Endothelial cell of umbilical vein (primary cell): Measurements from ENCODE around the gene CTSW. TPM values are rescaled to one million over a fixed set of nuclear protein-coding genes. Genes with fewer than 3 reads are reported as not detected.

Experiments
- BruUV-seq: library from RNA; stranded (reverse); fragments of 400-500 nt; replicated peaks from 2 replicates; lab custom pipeline; 2021; lab: Mats Ljungman, UMichigan
- CTCF ChIA-PET: fragments of 300-600, 350-600 bp; sonication (Branson Sonifier 250); formaldehyde crosslinking; loops from one replicate; lab custom pipeline; 2021; ENCODE audit warnings: antibody characterized with exemption, inconsistent platforms; lab: Charles Lee
- POLR2A ChIA-PET: fragments of 300-600, 350-600 bp; sonication (Branson Sonifier 250); formaldehyde crosslinking; loops from one replicate; lab custom pipeline; 2021; ENCODE audit warnings: antibody characterized with exemption, inconsistent platforms; lab: Charles Lee
- DNase-seq: peaks from one replicate; pipeline ENCODE4 v3.0.0-alpha.2; 2011; ENCODE audit warnings: low read depth, low spot score
- FAIRE-seq: peaks from 2 replicates; lab custom pipeline; 2011; peaks lifted over from hg19 to GRCh38; lab: Jason Lieb, UNC
- H2AFZ ChIP-seq: 2 replicates; pipeline ENCODE4 v1.6.0; 2012; ENCODE audit warnings: low read depth, low read length, control low read depth, inconsistent platforms
- H3K27ac ChIP-seq: 2 replicates; pipeline ENCODE4 v1.5.1; 2011; ENCODE audit warnings: low read depth, mild to moderate bottlenecking, control low read depth, low read length, moderate library complexity; ENCODE audit not compliant: insufficient read depth
- H3K27me3 ChIP-seq, 2 experiments: 2 replicates each; pipeline versions ENCODE4 v1.6.0 to v1.6.1; 2011; ENCODE audit warnings: low read length in 2 of 2, mixed read lengths in 1 of 2; ENCODE audit not compliant: control insufficient read depth in 2 of 2, insufficient read depth in 2 of 2
- H3K36me3 ChIP-seq, 2 experiments: 2 replicates in 1 of 2; 3 replicates in 1 of 2; pipeline ENCODE4 v1.5.1; 2011; ENCODE audit warnings: low read length in 2 of 2, mild to moderate bottlenecking in 1 of 2, moderate library complexity in 1 of 2; ENCODE audit not compliant: control insufficient read depth in 2 of 2, insufficient read depth in 2 of 2; ENCODE audit errors: extremely low read depth in 1 of 2
- H3K4me1 ChIP-seq: 3 replicates; pipeline ENCODE4 v1.5.1; 2011; ENCODE audit warnings: mild to moderate bottlenecking, low read length; ENCODE audit not compliant: control insufficient read depth, insufficient read depth; ENCODE audit errors: extremely low read depth
- H3K4me2 ChIP-seq: 2 replicates; pipeline ENCODE4 v1.6.1; 2011; ENCODE audit warnings: low read length, control low read depth, mixed read lengths; ENCODE audit not compliant: insufficient read depth
- H3K4me3 ChIP-seq, 3 experiments: fragments of 200-600 bp in 1 of 3; sonication (generic), shearing (Covaris generic) in 1 of 3; replicated peaks in 1 of 3; 2 replicates each; pipeline ENCODE4 v1.5.1; 2011 to 2016; ENCODE audit warnings: control low read depth in 3 of 3, low read length in 3 of 3, mild to moderate bottlenecking in 2 of 3, inconsistent platforms in 1 of 3, low read depth in 1 of 3, moderate library complexity in 1 of 3; ENCODE audit not compliant: insufficient read depth in 1 of 3
- H3K79me2 ChIP-seq: 2 replicates; pipeline ENCODE4 v1.6.0; 2012; ENCODE audit warnings: low read length, inconsistent platforms; ENCODE audit not compliant: control insufficient read depth, insufficient read depth
- H3K9ac ChIP-seq: replicated peaks from 2 replicates; pipeline ENCODE3; 2011; ENCODE audit warnings: low read length, control low read depth; ENCODE audit not compliant: insufficient read depth; ENCODE audit errors: extremely low read depth
- H3K9me1 ChIP-seq: replicated peaks from 3 replicates; pipeline ENCODE4 v1.6.0; 2011; ENCODE audit warnings: mild to moderate bottlenecking, low read length; ENCODE audit not compliant: control insufficient read depth, insufficient read depth; ENCODE audit errors: extremely low read depth
- H3K9me3 ChIP-seq: replicated peaks from 2 replicates; pipeline ENCODE4 v1.5.1; 2012; ENCODE audit warnings: low read length, inconsistent platforms; ENCODE audit not compliant: control insufficient read depth, insufficient read depth
- H4K20me1 ChIP-seq: replicated peaks from 2 replicates; pipeline ENCODE3; 2011; ENCODE audit warnings: mild to moderate bottlenecking, low read length; ENCODE audit not compliant: control insufficient read depth, insufficient read depth; ENCODE audit errors: extremely low read depth
- EZH2 ChIP-seq: IDR thresholded peaks from 2 replicates; pipeline ENCODE4 v1.6.1; 2012; ENCODE audit warnings: borderline replicate concordance, low read depth, mild to moderate bottlenecking, moderate library complexity, low read length, inconsistent platforms; ENCODE audit not compliant: severe bottlenecking
- FOS ChIP-seq: IDR thresholded peaks from 2 replicates; pipeline ENCODE4 v1.6.1; 2011; ENCODE audit warnings: mild to moderate bottlenecking, low read length, moderate library complexity, borderline replicate concordance; ENCODE audit not compliant: insufficient read depth
- MYC ChIP-seq: IDR thresholded peaks from one replicate; pipeline ENCODE4 v1.6.1; 2011; ENCODE audit warnings: mild to moderate bottlenecking, low read depth, low read length
- POLR2AphosphoS5 ChIP-seq: IDR thresholded peaks from 2 replicates; pipeline ENCODE4 v1.6.1; 2012; ENCODE audit warnings: low read depth, mild to moderate bottlenecking, control low read depth, low read length, moderate library complexity; ENCODE audit not compliant: insufficient read depth
- dilution Hi-C: fragments of 300-500 bp; cut with MboI; formaldehyde crosslinking; loops from one replicate; pipeline ENCODE4 v1.15.0; 2019; ENCODE audit warnings: low sequenced_read_pairs; ENCODE audit not compliant: extremely low pct_ligation_motif_present
- intact Hi-C: fragments of 100-400 bp; cut with micrococcal nuclease; formaldehyde crosslinking; loops from one replicate; pipeline ENCODE4 v1.10.0; 2022
- polyA plus RNA-seq, 4 experiments: library from polyadenylated mRNA; depleted of rRNA in 3 of 4; stranded (reverse) in 3 of 4; unstranded in 1 of 4; fragments of >200 nt; gene quantifications; 2 replicates each; pipeline versions ENCODE4 v1.2.1 to v1.2.3, GENCODE V29; 2011 to 2012; ENCODE audit warnings: missing spikeins in 1 of 4
- total RNA-seq: library from RNA; stranded (reverse); gene quantifications from 2 replicates; pipeline ENCODE4 v1.2.3, GENCODE V29; 2021
- TF ChIP-seq, protein P1 (sequence below), 2 donors: IDR thresholded peaks; 1 replicate in 1 of 2; 2 replicates in 1 of 2; pipeline ENCODE4 v1.5.1; 2011; ENCODE audit warnings: low read length in 2 of 2, mild to moderate bottlenecking in 2 of 2, moderate library complexity in 2 of 2, control low read depth in 1 of 2, inconsistent platforms in 1 of 2, low read depth in 1 of 2; ENCODE audit not compliant: insufficient read depth in 1 of 2; ENCODE audit errors: extremely low read depth in 1 of 2
- TF ChIP-seq, protein P2 (sequence below): IDR thresholded peaks from 2 replicates; pipeline ENCODE4 v1.6.1; 2011; ENCODE audit not compliant: insufficient read depth, insufficient read length

CTSW gene
- total and polyA plus RNA-seq, 2 donors (not counting 3 experiments of a cell fraction or from before 2014, with no cell fraction given) = not detected

DNA sequence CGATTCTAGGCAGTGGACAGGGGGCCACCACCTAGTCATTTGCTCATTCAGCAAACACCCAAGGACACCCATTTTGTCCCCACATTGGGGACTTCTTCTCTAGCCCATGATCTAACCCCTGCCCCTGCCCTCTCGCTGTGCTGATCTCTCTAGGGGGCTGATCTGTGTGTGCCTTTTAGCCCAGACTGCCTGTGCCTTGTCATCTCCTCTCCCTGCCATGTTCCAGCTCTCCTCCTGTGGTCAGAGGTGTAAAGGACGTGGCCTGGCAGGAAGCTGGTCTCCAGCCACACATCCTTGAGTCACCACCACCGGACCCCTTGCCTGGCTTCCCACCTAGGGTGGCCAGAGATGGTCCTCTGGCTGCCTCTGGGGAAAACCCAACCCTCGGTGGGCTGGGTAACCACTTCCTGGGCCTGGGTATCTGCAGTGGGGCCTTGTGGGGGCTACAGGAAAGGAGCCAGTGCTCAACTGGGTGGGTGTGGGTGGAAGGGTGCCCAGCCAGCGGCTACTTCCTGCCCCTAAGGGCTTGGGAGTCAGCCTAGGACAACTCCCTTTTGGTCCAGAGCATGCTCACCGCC, 1.3 kb downstream of the CTSW start:
- no peak overlapping the region for H2AFZ ChIP-seq

More for the DNA sequence above, 1.3 kb downstream of the CTSW start:
- Histone ChIP-seq H4K20me1 (no peaks in the 10 kb centered on the region), H3K9me3 (no peaks in the 10 kb centered on the region), H3K27ac (no peak overlapping the region), H3K9me1 (no peaks in the 10 kb centered on the region), H3K27me3 (no peaks in the 10 kb centered on the region), H3K36me3 (peaks cover 4 to 27% of the 10 kb centered on the region in 2 experiments), H3K9ac (no peak overlapping the region), H3K4me1 (no peaks in the 10 kb centered on the region), H3K4me2 (no peak overlapping the region), H3K79me2 (no peaks in the 10 kb centered on the region), H3K4me3 (no peak overlapping the region)
- DNase-seq (no peak), FAIRE-seq (no peak)
- ChIA-PET CTCF (interaction anchor here (0.9 to 1.8 kb wide), 4 partner anchors 20 to 108 kb away, joined by 3 to 4 read pairs (median 4); partner anchors contain the start of gene MUS81), POLR2A (no interaction called here)
- TF ChIP-seq POLR2AphosphoS5 = no peak
- TF ChIP-seq, protein P1, sequence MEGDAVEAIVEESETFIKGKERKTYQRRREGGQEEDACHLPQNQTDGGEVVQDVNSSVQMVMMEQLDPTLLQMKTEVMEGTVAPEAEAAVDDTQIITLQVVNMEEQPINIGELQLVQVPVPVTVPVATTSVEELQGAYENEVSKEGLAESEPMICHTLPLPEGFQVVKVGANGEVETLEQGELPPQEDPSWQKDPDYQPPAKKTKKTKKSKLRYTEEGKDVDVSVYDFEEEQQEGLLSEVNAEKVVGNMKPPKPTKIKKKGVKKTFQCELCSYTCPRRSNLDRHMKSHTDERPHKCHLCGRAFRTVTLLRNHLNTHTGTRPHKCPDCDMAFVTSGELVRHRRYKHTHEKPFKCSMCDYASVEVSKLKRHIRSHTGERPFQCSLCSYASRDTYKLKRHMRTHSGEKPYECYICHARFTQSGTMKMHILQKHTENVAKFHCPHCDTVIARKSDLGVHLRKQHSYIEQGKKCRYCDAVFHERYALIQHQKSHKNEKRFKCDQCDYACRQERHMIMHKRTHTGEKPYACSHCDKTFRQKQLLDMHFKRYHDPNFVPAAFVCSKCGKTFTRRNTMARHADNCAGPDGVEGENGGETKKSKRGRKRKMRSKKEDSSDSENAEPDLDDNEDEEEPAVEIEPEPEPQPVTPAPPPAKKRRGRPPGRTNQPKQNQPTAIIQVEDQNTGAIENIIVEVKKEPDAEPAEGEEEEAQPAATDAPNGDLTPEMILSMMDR (IDR thresholded peaks at IDR 0.05; ENCODE audit: extremely low read depth in 1 of 2, insufficient read depth in 1 of 2, low read depth in 1 of 2, low read length in 2 of 2) = no peak
- TF ChIP-seq, protein P2, sequence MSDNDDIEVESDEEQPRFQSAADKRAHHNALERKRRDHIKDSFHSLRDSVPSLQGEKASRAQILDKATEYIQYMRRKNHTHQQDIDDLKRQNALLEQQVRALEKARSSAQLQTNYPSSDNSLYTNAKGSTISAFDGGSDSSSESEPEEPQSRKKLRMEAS = no peak
- TF ChIP-seq MYC = no peak
- no peak for TF ChIP-seq FOS
- no peak for TF ChIP-seq EZH2
- BruUV-seq = no TSS peak
- intact Hi-C loops (no loop called here), dilution Hi-C loops (no loop called here)
